ENCODE measurements around the gene TTC34. TPM values are rescaled to one million over a fixed set of nuclear protein-coding genes. Genes with fewer than 3 reads are reported as not detected.

TTC34 gene
- total RNA-seq, 1 experiment from 2014 or later, result 1.3 TPM

DNA sequence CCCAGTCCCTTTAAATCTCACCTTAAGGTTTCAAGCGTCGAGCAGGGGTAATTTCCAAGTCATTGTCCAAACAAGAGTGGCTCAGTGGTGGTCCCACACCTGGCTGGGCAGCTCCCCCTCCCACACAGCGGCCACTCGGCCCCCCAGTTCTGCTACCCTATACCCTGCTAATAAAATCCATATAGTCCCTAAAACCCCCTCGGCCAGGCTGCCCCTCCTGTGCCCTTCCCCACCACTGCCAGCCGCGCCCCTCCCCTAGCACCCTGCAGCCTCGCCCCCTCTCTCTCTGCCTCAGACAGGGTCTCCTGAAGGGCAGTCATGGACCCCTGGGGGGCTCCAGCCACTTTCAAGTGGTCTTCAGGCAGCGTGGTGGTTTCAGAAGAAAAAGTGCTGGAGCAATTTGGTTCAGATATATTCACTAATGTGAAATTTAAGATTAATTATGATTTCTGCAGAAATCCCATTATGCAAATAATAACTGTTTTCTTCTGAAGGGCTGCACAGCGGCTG lies 34.2 kb upstream of the TTC34 start:
- H3K27ac ChIP-seq (ENCODE audit: low read depth, low read length), result no peak overlapping the region
- no peaks in the 10 kb centered on the region; the same call in 1 of the 2 replicates for H3K27me3 ChIP-seq (ENCODE audit: insufficient read depth, low read length)
- no peaks in the 10 kb centered on the region for H3K9me2 ChIP-seq (ENCODE audit: insufficient read depth)
- BruUV-seq (replicated peaks), result no TSS peak
- H3K4me3 ChIP-seq (replicated peaks in 1 of 2; ENCODE audit: low read depth in 1 of 2, low read length in 2 of 2), result no peak overlapping the region
- TF ChIP-seq EGR1 (IDR thresholded peaks at IDR 0.05; ENCODE audit: low read depth), result no peak
- no peak for TF ChIP-seq CEBPB (IDR thresholded peaks at IDR 0.05; ENCODE audit: low read depth)
- TF ChIP-seq, protein P1, sequence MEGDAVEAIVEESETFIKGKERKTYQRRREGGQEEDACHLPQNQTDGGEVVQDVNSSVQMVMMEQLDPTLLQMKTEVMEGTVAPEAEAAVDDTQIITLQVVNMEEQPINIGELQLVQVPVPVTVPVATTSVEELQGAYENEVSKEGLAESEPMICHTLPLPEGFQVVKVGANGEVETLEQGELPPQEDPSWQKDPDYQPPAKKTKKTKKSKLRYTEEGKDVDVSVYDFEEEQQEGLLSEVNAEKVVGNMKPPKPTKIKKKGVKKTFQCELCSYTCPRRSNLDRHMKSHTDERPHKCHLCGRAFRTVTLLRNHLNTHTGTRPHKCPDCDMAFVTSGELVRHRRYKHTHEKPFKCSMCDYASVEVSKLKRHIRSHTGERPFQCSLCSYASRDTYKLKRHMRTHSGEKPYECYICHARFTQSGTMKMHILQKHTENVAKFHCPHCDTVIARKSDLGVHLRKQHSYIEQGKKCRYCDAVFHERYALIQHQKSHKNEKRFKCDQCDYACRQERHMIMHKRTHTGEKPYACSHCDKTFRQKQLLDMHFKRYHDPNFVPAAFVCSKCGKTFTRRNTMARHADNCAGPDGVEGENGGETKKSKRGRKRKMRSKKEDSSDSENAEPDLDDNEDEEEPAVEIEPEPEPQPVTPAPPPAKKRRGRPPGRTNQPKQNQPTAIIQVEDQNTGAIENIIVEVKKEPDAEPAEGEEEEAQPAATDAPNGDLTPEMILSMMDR (IDR thresholded peaks at IDR 0.05 in 2 of 3, conservative IDR thresholded peaks at IDR 0.05 in 1 of 3; ENCODE audit: borderline replicate concordance in 1 of 3, insufficient read depth in 1 of 3, low read depth in 2 of 3, low read length in 2 of 3), result no peak
- no peak for TF ChIP-seq SP1 (IDR thresholded peaks at IDR 0.05; ENCODE audit: low read depth)
- no peak for TF ChIP-seq TCF7L2 (IDR thresholded peaks at IDR 0.05; ENCODE audit: borderline replicate concordance, extremely low read depth, insufficient read depth, insufficient read length)
- TF ChIP-seq EZH2phosphoT487 (IDR thresholded peaks at IDR 0.05; ENCODE audit: borderline replicate concordance), result no peak
- no peak for TF ChIP-seq JUND (IDR thresholded peaks at IDR 0.05)
- TF ChIP-seq, protein P2, sequence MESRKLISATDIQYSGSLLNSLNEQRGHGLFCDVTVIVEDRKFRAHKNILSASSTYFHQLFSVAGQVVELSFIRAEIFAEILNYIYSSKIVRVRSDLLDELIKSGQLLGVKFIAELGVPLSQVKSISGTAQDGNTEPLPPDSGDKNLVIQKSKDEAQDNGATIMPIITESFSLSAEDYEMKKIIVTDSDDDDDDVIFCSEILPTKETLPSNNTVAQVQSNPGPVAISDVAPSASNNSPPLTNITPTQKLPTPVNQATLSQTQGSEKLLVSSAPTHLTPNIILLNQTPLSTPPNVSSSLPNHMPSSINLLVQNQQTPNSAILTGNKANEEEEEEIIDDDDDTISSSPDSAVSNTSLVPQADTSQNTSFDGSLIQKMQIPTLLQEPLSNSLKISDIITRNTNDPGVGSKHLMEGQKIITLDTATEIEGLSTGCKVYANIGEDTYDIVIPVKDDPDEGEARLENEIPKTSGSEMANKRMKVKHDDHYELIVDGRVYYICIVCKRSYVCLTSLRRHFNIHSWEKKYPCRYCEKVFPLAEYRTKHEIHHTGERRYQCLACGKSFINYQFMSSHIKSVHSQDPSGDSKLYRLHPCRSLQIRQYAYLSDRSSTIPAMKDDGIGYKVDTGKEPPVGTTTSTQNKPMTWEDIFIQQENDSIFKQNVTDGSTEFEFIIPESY (IDR thresholded peaks at IDR 0.05; ENCODE audit: extremely low read depth, insufficient replicate concordance, low read length), result no peak
- no peak for TF ChIP-seq EZH2 (IDR thresholded peaks at IDR 0.05)
- no peak for TF ChIP-seq YY1 (IDR thresholded peaks at IDR 0.05; ENCODE audit: extremely low read depth, insufficient replicate concordance, low read depth, low read length)
- no peak for TF ChIP-seq SRF (IDR thresholded peaks at IDR 0.05; ENCODE audit: low read depth)
- no peak for TF ChIP-seq SIN3A (IDR thresholded peaks at IDR 0.05; ENCODE audit: low read depth)
- TF ChIP-seq POLR2A (IDR thresholded peaks at IDR 0.05; ENCODE audit: borderline replicate concordance, extremely low read depth, insufficient read depth, insufficient read length), result no peak
- H3K79me2 ChIP-seq (ENCODE audit: insufficient read depth, low read length), result no peaks in the 10 kb centered on the region
- H3K4me1 ChIP-seq (ENCODE audit: control insufficient read depth in 1 of 2, insufficient read depth in 2 of 2, low read length in 2 of 2), result no peaks in the 10 kb centered on the region
- ATAC-seq (no peak), DNase-seq (ENCODE audit: low read depth, low spot score) (no peak)
- ChIA-PET RAD21 (ENCODE audit: low non-redundant PET in 1 of 2, low total read pairs in 2 of 2, uncharacterized antibody in 2 of 2, unreplicated experiment in 2 of 2) (no interaction called here), CTCF (no interaction called here), POLR2A (no interaction called here)
- H3K4me2 ChIP-seq (ENCODE audit: low read length), result no peak overlapping the region
- H3K36me3 ChIP-seq (ENCODE audit: control insufficient read depth in 1 of 2, insufficient read depth in 2 of 2, low read length in 2 of 2), result no peaks in the 10 kb centered on the region
- intact Hi-C loops (cut with micrococcal nuclease), result no loop called here
- H3K9ac ChIP-seq (ENCODE audit: low read length), result no peak overlapping the region
- no peak overlapping the region for H2AFZ ChIP-seq (ENCODE audit: low read depth, low read length, poor library complexity, severe bottlenecking)
- no peaks in the 10 kb centered on the region for H3K9me3 ChIP-seq (ENCODE audit: control insufficient read depth in 1 of 2, insufficient read depth in 1 of 2, low read depth in 1 of 2, low read length in 2 of 2)
- H4K20me1 ChIP-seq (ENCODE audit: insufficient read depth), result no peaks in the 10 kb centered on the region
